HCT116 (cell line): Measurements from ENCODE around the gene TRMT2A. TPM values are rescaled to one million over a fixed set of nuclear protein-coding genes. Genes with fewer than 3 reads are reported as not detected.

Experiments used
- ATAC-seq: fragments of 200-7000 bp; cut with Tn5 transposase; 2 replicates; pipeline ENCODE4 v1.9.1; 2020; ENCODE audit warnings: mild to moderate bottlenecking, moderate library complexity
- BruUV-seq: library from RNA; stranded (reverse); fragments of 400-500 nt; replicated peaks from 2 replicates; lab custom pipeline; 2021; lab: Mats Ljungman, UMichigan
- CTCF ChIA-PET: fragments of 300-600 bp; sonication (Branson Sonifier 250); formaldehyde crosslinking; loops from one replicate; lab custom pipeline; 2021; ENCODE audit warnings: antibody characterized with exemption; lab: Charles Lee
- POLR2A ChIA-PET: fragments of 300-600, 350-600 bp; sonication (Branson Sonifier 250); formaldehyde crosslinking; loops from one replicate; lab custom pipeline; 2021; ENCODE audit warnings: antibody characterized with exemption; lab: Charles Lee
- RAD21 ChIA-PET, 2 experiments: fragments of 300-600 bp; sonication (Branson Sonifier 250); formaldehyde crosslinking; loops; one replicate each; lab custom pipeline; 2023; ENCODE audit warnings: low total read pairs in 2 of 2; ENCODE audit not compliant: uncharacterized antibody in 2 of 2, unreplicated experiment in 2 of 2, low non-redundant PET in 1 of 2; lab: Charles Lee
- DNase-seq: peaks from one replicate; pipeline ENCODE4 v3.0.0-alpha.2; 2010; ENCODE audit warnings: low read depth, low spot score
- H2AFZ ChIP-seq: fragments of 200-600 bp; shearing (Covaris generic), sonication (generic); 2 replicates; pipeline ENCODE4 v1.6.1; 2017; ENCODE audit warnings: low read depth, mixed run types, mixed read lengths, antibody characterized with exemption, low read length; ENCODE audit not compliant: poor library complexity, severe bottlenecking
- H3K27ac ChIP-seq: 2 replicates; pipeline ENCODE4 v1.5.1; 2012; ENCODE audit warnings: low read depth, low read length
- H3K27me3 ChIP-seq: fragments of 200-600 bp; sonication (generic); 2 replicates; pipeline ENCODE4 v1.6.1; 2016; ENCODE audit warnings: mixed run types, low read length, mixed read lengths; ENCODE audit not compliant: insufficient read depth
- H3K36me3 ChIP-seq, 2 experiments: fragments of 200-500 bp in 1 of 2; fragments of 200-600 bp in 1 of 2; sonication (Bioruptor generic) in 1 of 2; sonication (generic) in 1 of 2; 2 replicates each; pipeline versions ENCODE4 v1.5.1 to v1.6.1; 2014 to 2016; ENCODE audit warnings: low read length in 2 of 2, inconsistent platforms in 1 of 2, mixed read lengths in 1 of 2, mixed run types in 1 of 2; ENCODE audit not compliant: insufficient read depth in 2 of 2, control insufficient read depth in 1 of 2
- H3K4me1 ChIP-seq, 2 experiments: fragments of 200-600 bp in 1 of 2; sonication (generic) in 1 of 2; 2 replicates each; pipeline versions ENCODE4 v1.5.1 to v1.6.1; 2012 to 2017; ENCODE audit warnings: low read length in 2 of 2, inconsistent platforms in 1 of 2, mild to moderate bottlenecking in 1 of 2, mixed read lengths in 1 of 2, mixed run types in 1 of 2, moderate library complexity in 1 of 2; ENCODE audit not compliant: insufficient read depth in 2 of 2, control insufficient read depth in 1 of 2
- H3K4me2 ChIP-seq: fragments of 200-600 bp; sonication (generic); 2 replicates; pipeline ENCODE4 v1.6.1; 2017; ENCODE audit warnings: mixed run types, low read length, mixed read lengths
- H3K4me3 ChIP-seq, 2 experiments: fragments of 200-600 bp in 1 of 2; sonication (generic) in 1 of 2; replicated peaks in 1 of 2; 2 replicates each; pipeline ENCODE4 v1.5.1; 2011 to 2016; ENCODE audit warnings: low read length in 2 of 2, control low read depth in 1 of 2, low read depth in 1 of 2, mild to moderate bottlenecking in 1 of 2, mixed read lengths in 1 of 2, mixed run types in 1 of 2
- H3K79me2 ChIP-seq: fragments of 200-600 bp; sonication (generic); 2 replicates; pipeline ENCODE4 v1.6.1; 2017; ENCODE audit warnings: mild to moderate bottlenecking, mixed run types, low read length, moderate library complexity, mixed read lengths; ENCODE audit not compliant: insufficient read depth
- H3K9ac ChIP-seq: fragments of 200-600 bp; sonication (generic); 2 replicates; pipeline ENCODE4 v1.6.1; 2016; ENCODE audit warnings: low read length, mixed read lengths
- H3K9me2 ChIP-seq: fragments of 200-600 bp; sonication (generic), shearing (Covaris generic); 2 replicates; pipeline ENCODE4 v1.6.1; 2017; ENCODE audit warnings: mixed run types, mild to moderate bottlenecking, moderate library complexity; ENCODE audit not compliant: insufficient read depth
- H3K9me3 ChIP-seq, 2 experiments: fragments of 200-500 bp in 1 of 2; fragments of 200-600 bp in 1 of 2; sonication (Bioruptor generic) in 1 of 2; sonication (generic) in 1 of 2; 2 replicates each; pipeline ENCODE4 v1.6.1; 2014 to 2017; ENCODE audit warnings: low read length in 2 of 2, mixed read lengths in 2 of 2, inconsistent platforms in 1 of 2, low read depth in 1 of 2, mild to moderate bottlenecking in 1 of 2, mixed run types in 1 of 2, moderate library complexity in 1 of 2; ENCODE audit not compliant: control insufficient read depth in 1 of 2, insufficient read depth in 1 of 2
- H4K20me1 ChIP-seq: fragments of 200-600 bp; sonication (generic), shearing (Covaris generic); 2 replicates; pipeline ENCODE4 v1.6.1; 2017; ENCODE audit warnings: mixed run types, mild to moderate bottlenecking, moderate library complexity; ENCODE audit not compliant: insufficient read depth
- EGR1 ChIP-seq: IDR thresholded peaks from 2 replicates; pipeline ENCODE4 v1.6.1; 2012; ENCODE audit warnings: low read depth
- ELF1 ChIP-seq: IDR thresholded peaks from 2 replicates; pipeline ENCODE4 v1.6.1; 2012; ENCODE audit warnings: low read depth, borderline replicate concordance
- EZH2phosphoT487 ChIP-seq: fragments of 200-600 bp; IDR thresholded peaks from 2 replicates; pipeline ENCODE4 v1.6.1; 2018; ENCODE audit warnings: antibody characterized with exemption, borderline replicate concordance
- POLR2AphosphoS5 ChIP-seq: IDR thresholded peaks from 2 replicates; pipeline ENCODE4 v1.6.1; 2011; ENCODE audit warnings: mild to moderate bottlenecking, low read depth, low read length, moderate library complexity
- RAD21 ChIP-seq: IDR thresholded peaks from 2 replicates; pipeline ENCODE4 v1.6.1; 2012; ENCODE audit warnings: low read depth, mild to moderate bottlenecking
- SP1 ChIP-seq: IDR thresholded peaks from 2 replicates; pipeline ENCODE4 v1.6.1; 2012; ENCODE audit warnings: low read depth
- SRF ChIP-seq: IDR thresholded peaks from 2 replicates; pipeline ENCODE4 v1.6.1; 2012; ENCODE audit warnings: low read depth
- TCF7L2 ChIP-seq: IDR thresholded peaks from 2 replicates; pipeline ENCODE4 v1.7.0; 2011; ENCODE audit warnings: borderline replicate concordance, inconsistent platforms; ENCODE audit not compliant: insufficient read depth, insufficient read length; ENCODE audit errors: extremely low read depth
- YY1 ChIP-seq: IDR thresholded peaks from 2 replicates; pipeline ENCODE4 v1.6.1; 2011; ENCODE audit warnings: low read length, low read depth, moderate library complexity, mild to moderate bottlenecking; ENCODE audit not compliant: insufficient replicate concordance; ENCODE audit errors: extremely low read depth
- ZFX ChIP-seq: fragments of 450-650 bp; IDR thresholded peaks from 2 replicates; pipeline ENCODE4 v1.6.1; 2017
- ZNF274 ChIP-seq: fragments of 200-500 bp; sonication (Bioruptor generic); IDR thresholded peaks from 2 replicates; pipeline ENCODE4 v1.6.1; 2014; ENCODE audit warnings: mild to moderate bottlenecking, low read depth, low read length, inconsistent platforms
- intact Hi-C: fragments of 100-400 bp; cut with micrococcal nuclease; formaldehyde crosslinking; loops from 2 replicates; pipeline ENCODE4 v1.10.0; 2022
- total RNA-seq: library from RNA; stranded (reverse); gene quantifications from one replicate; pipeline ENCODE4 v1.2.1, GENCODE V29; 2021; ENCODE audit not compliant: unreplicated experiment
- TF ChIP-seq, protein P1 (sequence below): IDR thresholded peaks from 2 replicates; pipeline ENCODE4 v1.6.1; 2011; ENCODE audit warnings: mild to moderate bottlenecking, low read length, moderate library complexity; ENCODE audit not compliant: insufficient replicate concordance; ENCODE audit errors: extremely low read depth
- TF ChIP-seq, protein P2 (sequence below): IDR thresholded peaks from 2 replicates; pipeline ENCODE4 v1.6.1; 2012
- TF ChIP-seq, protein P3 (sequence below): IDR thresholded peaks from 2 replicates; pipeline ENCODE4 v1.6.1; 2012; ENCODE audit warnings: low read depth
- TF ChIP-seq, protein P4 (sequence below): IDR thresholded peaks from 2 replicates; pipeline ENCODE4 v1.6.1; 2012
- TF ChIP-seq, protein P5 (sequence below), 3 experiments: fragments of 200-600 bp in 1 of 3; sonication (generic) in 1 of 3; IDR thresholded peaks in 2 of 3; conservative IDR thresholded peaks in 1 of 3; 2 replicates each; pipeline ENCODE4 v1.5.1; 2012 to 2017; ENCODE audit warnings: low read depth in 2 of 3, low read length in 2 of 3, antibody characterized with exemption in 1 of 3, borderline replicate concordance in 1 of 3, control low read depth in 1 of 3, mild to moderate bottlenecking in 1 of 3, mixed read lengths in 1 of 3, mixed run types in 1 of 3, moderate library complexity in 1 of 3; ENCODE audit not compliant: insufficient read depth in 1 of 3

Gene TRMT2A
- total RNA-seq, 1 experiment from 2014 or later, result 67.3 TPM

DNA sequence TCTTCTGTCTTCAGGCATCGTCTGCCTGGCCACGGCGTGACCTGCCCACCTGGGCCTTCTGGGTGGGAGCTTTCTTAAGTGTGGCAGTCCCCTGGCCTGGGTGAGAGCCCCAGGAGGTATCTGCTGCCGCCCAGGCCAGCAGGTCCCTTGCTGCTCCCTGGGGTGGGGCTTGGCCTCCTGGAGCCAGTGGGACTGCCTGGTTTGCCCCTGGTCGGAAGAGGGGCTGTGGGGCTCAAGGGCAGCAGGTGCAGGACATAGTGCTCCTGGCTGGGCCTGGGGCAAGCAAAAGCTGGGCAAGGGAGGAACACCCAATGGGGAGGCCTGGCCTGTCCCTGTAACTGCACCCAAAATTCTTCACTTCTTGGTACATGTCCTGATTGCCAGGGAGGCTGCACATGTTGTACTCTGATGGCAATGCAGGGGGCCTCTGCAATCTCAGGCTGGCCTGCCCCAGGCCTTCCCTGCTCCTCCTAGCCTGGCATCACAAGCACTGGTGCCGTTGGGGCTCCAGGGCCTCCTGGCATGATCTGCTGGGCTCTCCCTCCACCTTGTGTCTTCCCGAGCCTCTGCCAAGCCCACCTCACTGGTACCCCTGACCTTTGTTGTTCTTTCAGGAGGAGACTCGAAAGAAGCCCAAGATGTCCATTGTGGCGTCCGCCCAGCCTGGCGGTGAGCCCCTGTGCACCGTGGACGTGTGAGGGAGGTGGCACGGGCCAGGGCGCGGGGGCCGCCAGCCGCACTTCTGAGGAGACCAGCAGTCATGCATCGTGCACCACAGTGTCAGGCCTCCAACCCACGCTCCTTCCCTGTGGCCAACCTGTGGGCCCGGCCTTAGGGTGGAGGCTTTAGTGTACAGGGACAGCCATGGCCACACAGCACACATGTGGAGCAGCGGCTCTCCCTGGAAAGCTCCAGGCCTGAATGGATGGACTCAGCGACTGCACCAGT is 7.3 kb downstream of the TRMT2A start:
- no peak for ATAC-seq
- TF ChIP-seq, protein P1, sequence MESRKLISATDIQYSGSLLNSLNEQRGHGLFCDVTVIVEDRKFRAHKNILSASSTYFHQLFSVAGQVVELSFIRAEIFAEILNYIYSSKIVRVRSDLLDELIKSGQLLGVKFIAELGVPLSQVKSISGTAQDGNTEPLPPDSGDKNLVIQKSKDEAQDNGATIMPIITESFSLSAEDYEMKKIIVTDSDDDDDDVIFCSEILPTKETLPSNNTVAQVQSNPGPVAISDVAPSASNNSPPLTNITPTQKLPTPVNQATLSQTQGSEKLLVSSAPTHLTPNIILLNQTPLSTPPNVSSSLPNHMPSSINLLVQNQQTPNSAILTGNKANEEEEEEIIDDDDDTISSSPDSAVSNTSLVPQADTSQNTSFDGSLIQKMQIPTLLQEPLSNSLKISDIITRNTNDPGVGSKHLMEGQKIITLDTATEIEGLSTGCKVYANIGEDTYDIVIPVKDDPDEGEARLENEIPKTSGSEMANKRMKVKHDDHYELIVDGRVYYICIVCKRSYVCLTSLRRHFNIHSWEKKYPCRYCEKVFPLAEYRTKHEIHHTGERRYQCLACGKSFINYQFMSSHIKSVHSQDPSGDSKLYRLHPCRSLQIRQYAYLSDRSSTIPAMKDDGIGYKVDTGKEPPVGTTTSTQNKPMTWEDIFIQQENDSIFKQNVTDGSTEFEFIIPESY, result no peak
- TF ChIP-seq EZH2phosphoT487 (no peak), SRF (no peak), ZFX (no peak), POLR2AphosphoS5 (no peak), SP1 (no peak), EGR1 (no peak), ZNF274 (no peak), YY1 (no peak), RAD21 (no peak), TCF7L2 (no peak), ELF1 (no peak)
- TF ChIP-seq, protein P2, sequence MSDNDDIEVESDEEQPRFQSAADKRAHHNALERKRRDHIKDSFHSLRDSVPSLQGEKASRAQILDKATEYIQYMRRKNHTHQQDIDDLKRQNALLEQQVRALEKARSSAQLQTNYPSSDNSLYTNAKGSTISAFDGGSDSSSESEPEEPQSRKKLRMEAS, result no peak
- TF ChIP-seq, protein P3, sequence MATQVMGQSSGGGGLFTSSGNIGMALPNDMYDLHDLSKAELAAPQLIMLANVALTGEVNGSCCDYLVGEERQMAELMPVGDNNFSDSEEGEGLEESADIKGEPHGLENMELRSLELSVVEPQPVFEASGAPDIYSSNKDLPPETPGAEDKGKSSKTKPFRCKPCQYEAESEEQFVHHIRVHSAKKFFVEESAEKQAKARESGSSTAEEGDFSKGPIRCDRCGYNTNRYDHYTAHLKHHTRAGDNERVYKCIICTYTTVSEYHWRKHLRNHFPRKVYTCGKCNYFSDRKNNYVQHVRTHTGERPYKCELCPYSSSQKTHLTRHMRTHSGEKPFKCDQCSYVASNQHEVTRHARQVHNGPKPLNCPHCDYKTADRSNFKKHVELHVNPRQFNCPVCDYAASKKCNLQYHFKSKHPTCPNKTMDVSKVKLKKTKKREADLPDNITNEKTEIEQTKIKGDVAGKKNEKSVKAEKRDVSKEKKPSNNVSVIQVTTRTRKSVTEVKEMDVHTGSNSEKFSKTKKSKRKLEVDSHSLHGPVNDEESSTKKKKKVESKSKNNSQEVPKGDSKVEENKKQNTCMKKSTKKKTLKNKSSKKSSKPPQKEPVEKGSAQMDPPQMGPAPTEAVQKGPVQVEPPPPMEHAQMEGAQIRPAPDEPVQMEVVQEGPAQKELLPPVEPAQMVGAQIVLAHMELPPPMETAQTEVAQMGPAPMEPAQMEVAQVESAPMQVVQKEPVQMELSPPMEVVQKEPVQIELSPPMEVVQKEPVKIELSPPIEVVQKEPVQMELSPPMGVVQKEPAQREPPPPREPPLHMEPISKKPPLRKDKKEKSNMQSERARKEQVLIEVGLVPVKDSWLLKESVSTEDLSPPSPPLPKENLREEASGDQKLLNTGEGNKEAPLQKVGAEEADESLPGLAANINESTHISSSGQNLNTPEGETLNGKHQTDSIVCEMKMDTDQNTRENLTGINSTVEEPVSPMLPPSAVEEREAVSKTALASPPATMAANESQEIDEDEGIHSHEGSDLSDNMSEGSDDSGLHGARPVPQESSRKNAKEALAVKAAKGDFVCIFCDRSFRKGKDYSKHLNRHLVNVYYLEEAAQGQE, result no peak
- TF ChIP-seq, protein P4, sequence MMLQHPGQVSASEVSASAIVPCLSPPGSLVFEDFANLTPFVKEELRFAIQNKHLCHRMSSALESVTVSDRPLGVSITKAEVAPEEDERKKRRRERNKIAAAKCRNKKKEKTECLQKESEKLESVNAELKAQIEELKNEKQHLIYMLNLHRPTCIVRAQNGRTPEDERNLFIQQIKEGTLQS, result no peak
- TF ChIP-seq, protein P5, sequence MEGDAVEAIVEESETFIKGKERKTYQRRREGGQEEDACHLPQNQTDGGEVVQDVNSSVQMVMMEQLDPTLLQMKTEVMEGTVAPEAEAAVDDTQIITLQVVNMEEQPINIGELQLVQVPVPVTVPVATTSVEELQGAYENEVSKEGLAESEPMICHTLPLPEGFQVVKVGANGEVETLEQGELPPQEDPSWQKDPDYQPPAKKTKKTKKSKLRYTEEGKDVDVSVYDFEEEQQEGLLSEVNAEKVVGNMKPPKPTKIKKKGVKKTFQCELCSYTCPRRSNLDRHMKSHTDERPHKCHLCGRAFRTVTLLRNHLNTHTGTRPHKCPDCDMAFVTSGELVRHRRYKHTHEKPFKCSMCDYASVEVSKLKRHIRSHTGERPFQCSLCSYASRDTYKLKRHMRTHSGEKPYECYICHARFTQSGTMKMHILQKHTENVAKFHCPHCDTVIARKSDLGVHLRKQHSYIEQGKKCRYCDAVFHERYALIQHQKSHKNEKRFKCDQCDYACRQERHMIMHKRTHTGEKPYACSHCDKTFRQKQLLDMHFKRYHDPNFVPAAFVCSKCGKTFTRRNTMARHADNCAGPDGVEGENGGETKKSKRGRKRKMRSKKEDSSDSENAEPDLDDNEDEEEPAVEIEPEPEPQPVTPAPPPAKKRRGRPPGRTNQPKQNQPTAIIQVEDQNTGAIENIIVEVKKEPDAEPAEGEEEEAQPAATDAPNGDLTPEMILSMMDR (IDR thresholded peaks at IDR 0.05 in 2 of 3, conservative IDR thresholded peaks at IDR 0.05 in 1 of 3; ENCODE audit: borderline replicate concordance in 1 of 3, insufficient read depth in 1 of 3, low read depth in 2 of 3, low read length in 2 of 3), result no peak
- no TSS peak for BruUV-seq
- no peak for DNase-seq
- peak overlapping the region; percentile 34 for H3K27ac ChIP-seq
- H3K79me2 ChIP-seq, result peaks cover 25% of the 10 kb centered on the region
- H3K4me1 ChIP-seq, result peaks cover 0 to 4% of the 10 kb centered on the region in 2 experiments; a peak in 1 of 4 replicates
- no peak overlapping the region for H3K4me3 ChIP-seq
- no peaks in the 10 kb centered on the region for H4K20me1 ChIP-seq
- H3K9me3 ChIP-seq, result no peaks in the 10 kb centered on the region
- no peak overlapping the region for H3K4me2 ChIP-seq
- H2AFZ ChIP-seq, result no peak overlapping the region
- RAD21 ChIA-PET, result no interaction called here
- H3K9ac ChIP-seq, result no peak overlapping the region
- H3K27me3 ChIP-seq, result no peaks in the 10 kb centered on the region
- H3K9me2 ChIP-seq, result no peaks in the 10 kb centered on the region
- CTCF ChIA-PET, result no interaction called here
- POLR2A ChIA-PET, result no interaction called here
- peaks cover 26 to 69% of the 10 kb centered on the region in 2 experiments; a peak in 3 of 4 replicates for H3K36me3 ChIP-seq
- intact Hi-C loops, result loop anchor here (10.0 kb wide), 1 partner anchor 145 kb away; no protein-coding TSS in a partner anchor
